Measurements from ENCODE around the gene SLC36A3.
A peak's percentile ranks its signal among the peaks of the same experiment; 100 is the strongest.

The SLC36A3 gene

DNA sequence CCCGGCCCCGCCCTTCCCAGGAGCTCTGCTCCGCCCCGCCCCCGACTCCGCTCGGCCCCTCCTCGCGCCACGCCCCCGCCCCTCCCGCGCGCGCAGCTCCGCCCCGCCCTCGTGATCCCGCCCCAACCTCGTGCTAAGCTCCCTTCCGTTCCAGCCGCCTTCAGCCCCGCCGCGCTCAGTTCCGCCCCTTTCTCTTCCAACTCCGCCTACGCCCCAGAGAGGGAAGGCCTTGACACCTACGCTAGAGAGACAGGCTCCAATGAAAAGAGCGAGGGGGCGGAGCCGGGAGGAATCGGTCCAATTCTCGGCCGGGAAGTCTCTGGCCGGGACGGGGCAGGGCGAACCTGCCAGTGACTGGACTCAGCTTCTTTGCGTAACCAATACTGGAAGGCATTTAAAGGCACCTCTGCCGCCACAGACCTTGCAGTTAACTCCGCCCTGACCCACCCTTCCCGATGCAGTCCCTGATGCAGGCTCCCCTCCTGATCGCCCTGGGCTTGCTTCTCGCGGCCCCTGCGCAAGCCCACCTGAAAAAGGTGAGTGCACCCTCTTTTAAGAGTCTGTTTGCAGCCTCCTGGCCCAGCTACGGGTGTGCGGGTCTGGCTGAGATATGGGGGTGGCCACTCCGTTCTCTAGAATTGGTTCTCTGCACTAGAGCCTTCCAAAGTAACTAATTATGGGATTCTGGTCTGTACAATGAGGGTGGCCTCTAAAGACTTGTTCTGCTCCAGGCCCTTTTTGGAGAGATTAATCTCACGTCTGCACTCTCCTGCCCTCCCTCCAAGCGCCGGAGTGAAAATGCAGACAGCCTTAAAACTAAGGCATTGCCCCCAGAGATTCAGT, 50.6 kb downstream of the SLC36A3 start, which contains the start of gene GM2A:
GM2A (plus strand) TSS at position 424 of the 843 bp plus-strand sequence; CDS start at position 456, 32 bp downstream.
- TF ChIP-seq CTCF (IDR thresholded peaks at IDR 0.05; ENCODE audit: low read length) (no peak), EZH2 (IDR thresholded peaks at IDR 0.05; ENCODE audit: borderline replicate concordance, low read length) (no peak)
- H3K9me2 ChIP-seq (ENCODE audit: low read depth, low read length) = no peaks in the 10 kb centered on the region
- H3K9me3 ChIP-seq (ENCODE audit: low read length) = no peaks in the 10 kb centered on the region
- no peaks in the 10 kb centered on the region for H3F3A ChIP-seq (ENCODE audit: insufficient read depth, low read length)
- peak within 1 kb of the TSS; percentile 86 for H3K9ac ChIP-seq (ENCODE audit: low read length)
- H3K4me1 ChIP-seq (ENCODE audit: insufficient read depth, low read length, severe bottlenecking) = peaks cover 69% of the 10 kb centered on the region
- H2AFZ ChIP-seq (ENCODE audit: low read length) = no peak within 1 kb of the TSS
- H3K4me2 ChIP-seq (ENCODE audit: low read length) = peak within 1 kb of the TSS; percentile 88
- no peaks in the 10 kb centered on the region for H4K20me1 ChIP-seq (ENCODE audit: insufficient read depth, low read length)
- peaks cover 3% of the 10 kb centered on the region; the same call in 1 of the 2 replicates for H3K36me3 ChIP-seq (ENCODE audit: insufficient read depth, low read length)
- peak within 1 kb of the TSS; percentile 88 for H3K4me3 ChIP-seq (ENCODE audit: low read depth, low read length, poor library complexity, severe bottlenecking)
- peak within 1 kb of the TSS; percentile 88 for H3K27ac ChIP-seq (ENCODE audit: low read depth, low read length, poor library complexity, severe bottlenecking)
- H3K79me2 ChIP-seq (ENCODE audit: insufficient read depth, low read length) = peaks cover 42% of the 10 kb centered on the region
- H3K27me3 ChIP-seq (ENCODE audit: insufficient read depth, low read length) = no peaks in the 10 kb centered on the region

DNA sequence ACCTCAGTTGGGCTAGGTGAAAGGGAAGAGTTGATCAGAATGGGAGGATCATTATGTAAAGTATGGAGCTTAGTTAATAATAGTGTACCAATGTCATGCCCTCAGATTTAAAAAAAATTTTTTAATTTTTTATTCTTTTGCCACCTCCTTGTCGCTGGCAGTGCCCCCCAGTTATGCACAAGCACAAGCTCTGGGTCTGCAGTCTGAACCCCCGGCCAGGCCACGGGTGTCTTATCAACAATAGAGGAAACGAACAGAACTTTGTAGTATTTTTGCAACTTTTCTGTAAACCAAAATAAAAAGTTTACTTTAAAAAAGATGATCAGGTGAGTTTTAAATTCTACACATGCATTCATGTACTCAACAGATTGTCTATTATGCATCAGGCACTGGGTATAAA, 51.9 kb downstream of the SLC36A3 start:
- Histone ChIP-seq H3K36me3 (ENCODE audit: insufficient read depth, low read length) (no peaks in the 10 kb centered on the region), H2AFZ (ENCODE audit: low read length) (0 out of 2 replicates have a peak overlapping the region, but pooled peaks have one; percentile 12), H3K79me2 (ENCODE audit: insufficient read depth, low read length) (peaks cover 28% of the 10 kb centered on the region), H3K27ac (ENCODE audit: low read depth, low read length, poor library complexity, severe bottlenecking) (peak overlapping the region; percentile 80), H3K4me1 (ENCODE audit: insufficient read depth, low read length, severe bottlenecking) (peaks cover 56% of the 10 kb centered on the region), H3K27me3 (ENCODE audit: insufficient read depth, low read length) (no peaks in the 10 kb centered on the region), H3K4me2 (ENCODE audit: low read length) (peak overlapping the region; percentile 67), H3K9ac (ENCODE audit: low read length) (peak overlapping the region; percentile 59), H4K20me1 (ENCODE audit: insufficient read depth, low read length) (no peaks in the 10 kb centered on the region), H3K9me2 (ENCODE audit: low read depth, low read length) (no peaks in the 10 kb centered on the region), H3K9me3 (ENCODE audit: low read length) (no peaks in the 10 kb centered on the region), H3K4me3 (ENCODE audit: low read depth, low read length, poor library complexity, severe bottlenecking) (peak overlapping the region; percentile 61), H3F3A (ENCODE audit: insufficient read depth, low read length) (no peaks in the 10 kb centered on the region)
- TF ChIP-seq CTCF (IDR thresholded peaks at IDR 0.05; ENCODE audit: low read length) (no peak), EZH2 (IDR thresholded peaks at IDR 0.05; ENCODE audit: borderline replicate concordance, low read length) (no peak)

DNA sequence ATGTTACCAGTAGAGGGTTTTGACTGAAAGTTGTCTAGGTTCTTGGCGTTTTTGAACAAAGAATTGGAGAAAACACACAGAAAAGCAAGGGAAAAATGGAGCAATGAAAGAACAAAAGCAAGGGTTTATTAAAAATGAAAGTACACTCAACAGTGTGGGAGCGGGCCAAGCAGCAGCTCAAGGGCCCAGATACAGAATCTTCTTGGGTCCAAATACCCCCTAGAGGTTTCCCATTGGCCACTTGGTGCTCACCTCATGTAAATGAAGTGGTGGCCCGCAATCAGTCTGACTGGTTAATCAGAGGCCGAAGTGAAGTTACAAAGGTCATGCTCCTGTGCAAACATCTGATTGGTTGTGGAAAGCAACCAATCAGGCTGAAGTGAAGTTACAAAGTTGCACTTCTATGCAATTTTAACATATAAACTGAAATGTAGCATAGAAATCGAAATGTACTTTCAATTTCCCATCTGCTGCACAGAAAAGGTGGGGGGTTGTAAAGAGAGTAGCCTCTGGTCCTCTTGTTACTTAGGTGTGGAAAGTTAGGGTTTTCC, 52.5 kb downstream of the SLC36A3 start:
- Histone ChIP-seq H3K4me2 (ENCODE audit: low read length) (peak overlapping the region; percentile 25), H3K27ac (ENCODE audit: low read depth, low read length, poor library complexity, severe bottlenecking) (peak overlapping the region; percentile 80), H3K4me1 (ENCODE audit: insufficient read depth, low read length, severe bottlenecking) (peaks cover 50% of the 10 kb centered on the region), H2AFZ (ENCODE audit: low read length) (0 out of 2 replicates have a peak overlapping the region, but pooled peaks have one; percentile 12), H3K9me3 (ENCODE audit: low read length) (no peaks in the 10 kb centered on the region), H3F3A (ENCODE audit: insufficient read depth, low read length) (no peaks in the 10 kb centered on the region), H3K27me3 (ENCODE audit: insufficient read depth, low read length) (no peaks in the 10 kb centered on the region), H3K79me2 (ENCODE audit: insufficient read depth, low read length) (peaks cover 23% of the 10 kb centered on the region; the same call in 1 of the 2 replicates), H3K9ac (ENCODE audit: low read length) (peak overlapping the region; percentile 23), H3K4me3 (ENCODE audit: low read depth, low read length, poor library complexity, severe bottlenecking) (peak overlapping the region; percentile 45), H3K9me2 (ENCODE audit: low read depth, low read length) (no peaks in the 10 kb centered on the region), H4K20me1 (ENCODE audit: insufficient read depth, low read length) (no peaks in the 10 kb centered on the region), H3K36me3 (ENCODE audit: insufficient read depth, low read length) (no peaks in the 10 kb centered on the region)
- no peak for TF ChIP-seq EZH2 (IDR thresholded peaks at IDR 0.05; ENCODE audit: borderline replicate concordance, low read length)
- TF ChIP-seq CTCF (IDR thresholded peaks at IDR 0.05; ENCODE audit: low read length) = no peak
